K562 (cell line): ENCODE data around the gene GPR37L1. TPM values are rescaled to one million over a fixed set of nuclear protein-coding genes. Genes with fewer than 3 reads are reported as not detected.

Experiments
- DPF2 ChIP-seq: fragments of 450-650 bp; IDR thresholded peaks from 2 replicates; pipeline ENCODE4 v1.6.1; 2016
- EP400 ChIP-seq: fragments of 450-650 bp; IDR thresholded peaks from 2 replicates; pipeline ENCODE4 v1.6.1; 2017; ENCODE audit warnings: antibody characterized with exemption, mild to moderate bottlenecking, moderate library complexity
- GTF2B ChIP-seq: IDR thresholded peaks from 2 replicates; pipeline ENCODE4 v1.6.1; 2011; ENCODE audit not compliant: insufficient read length; ENCODE audit errors: extremely low read depth
- HMBOX1 ChIP-seq: sonication (generic); IDR thresholded peaks from 2 replicates; pipeline ENCODE4 v1.6.1; 2016
- KLF13 ChIP-seq: fragments of 450-650 bp; IDR thresholded peaks from 2 replicates; pipeline ENCODE4 v1.6.1; 2016; ENCODE audit warnings: missing genetic modification characterization, low read depth, mild to moderate bottlenecking, missing compliant biosample characterization, moderate library complexity, borderline replicate concordance
- MCM7 ChIP-seq, 2 experiments: fragments of 450-650 bp; IDR thresholded peaks; 2 replicates each; pipeline ENCODE4 v1.6.1; 2016 to 2018
- MTA2 ChIP-seq: fragments of 450-650 bp; IDR thresholded peaks from 2 replicates; pipeline ENCODE4 v1.6.1; 2016; ENCODE audit warnings: low read depth
- MXD1 ChIP-seq: fragments of 250-450 bp; sonication (Bioruptor Pico); IDR thresholded peaks from 2 replicates; pipeline ENCODE4 v1.8.0; 2021; ENCODE audit warnings: borderline replicate concordance, mild to moderate bottlenecking, moderate library complexity; ENCODE audit not compliant: poor library complexity, severe bottlenecking
- NR3C1 ChIP-seq: sonication (generic); formaldehyde crosslinking; IDR thresholded peaks from 2 replicates; pipeline ENCODE4 v1.8.1; 2022; ENCODE audit warnings: missing genetic modification reagents
- NRF1 ChIP-seq, 2 experiments: fragments of 450-650 bp; IDR thresholded peaks in 1 of 2; conservative IDR thresholded peaks in 1 of 2; 2 replicates each; pipeline ENCODE4 v1.6.1; 2014; ENCODE audit warnings: mild to moderate bottlenecking in 2 of 2
- RBM39 ChIP-seq: fragments of 200-400 bp; formaldehyde crosslinking; optimal IDR thresholded peaks from 2 replicates; pipeline ENCODE3; 2018; ENCODE audit warnings: low read depth, low read length
- SMAD4 ChIP-seq: fragments of 250-450 bp; sonication (Bioruptor Pico); conservative IDR thresholded peaks from 2 replicates; pipeline ENCODE4 v1.8.0; 2021; ENCODE audit warnings: inconsistent platforms, mild to moderate bottlenecking, moderate library complexity
- TCF7 ChIP-seq: sonication (generic); IDR thresholded peaks from 2 replicates; pipeline ENCODE4 v1.6.1; 2016; ENCODE audit warnings: antibody characterized with exemption, borderline replicate concordance
- TSC22D4 ChIP-seq: fragments of 450-650 bp; IDR thresholded peaks from 2 replicates; pipeline ENCODE4 v1.6.1; 2016; ENCODE audit warnings: missing genetic modification characterization, missing biosample characterization, control low read depth
- U2AF1 ChIP-seq: fragments of 200-400 bp; formaldehyde crosslinking; optimal IDR thresholded peaks from 2 replicates; pipeline ENCODE3; 2017; ENCODE audit warnings: mild to moderate bottlenecking, low read depth, low read length, moderate library complexity
- USF1 ChIP-seq: sonication (generic); formaldehyde crosslinking; IDR thresholded peaks from 2 replicates; pipeline ENCODE4 v1.9.0; 2022; ENCODE audit warnings: mild to moderate bottlenecking, missing genetic modification reagents
- XRCC3 ChIP-seq: fragments of 450-650 bp; IDR thresholded peaks from 2 replicates; pipeline ENCODE4 v1.6.1; 2017; ENCODE audit warnings: mild to moderate bottlenecking, moderate library complexity
- ZFPM2 ChIP-seq: fragments of 250-450 bp; sonication (Bioruptor Pico); IDR thresholded peaks from 2 replicates; pipeline ENCODE4 v1.5.1; 2022; ENCODE audit warnings: mild to moderate bottlenecking
- ZNF584 ChIP-seq: fragments of 200-800 bp; sonication (Bioruptor generic); IDR thresholded peaks from 2 replicates; pipeline ENCODE4 v1.6.1; 2016; ENCODE audit warnings: low read depth, mild to moderate bottlenecking, missing genetic modification characterization, missing compliant biosample characterization
- ZNF740 ChIP-seq, 3 experiments: fragments of 200-800 bp in 1 of 3; sonication (Bioruptor generic) in 1 of 3; sonication (generic) in 1 of 3; formaldehyde crosslinking in 1 of 3; IDR thresholded peaks; 2 replicates each; pipeline versions ENCODE4 v1.6.1 to v1.8.0; 2016 to 2022; ENCODE audit warnings: mild to moderate bottlenecking in 2 of 3, missing compliant biosample characterization in 2 of 3, missing genetic modification characterization in 2 of 3, missing genetic modification reagents in 1 of 3
- polyA plus RNA-seq, 8 experiments: library from polyadenylated mRNA; depleted of rRNA in 4 of 8; stranded (reverse) in 5 of 8; unstranded in 3 of 8; fragments of >200 nt; fragmentation: Nextera tagmentation in 2 of 8; fragmentation: Illumina TruSeq in 1 of 8; extraction: Ambion mirVana in 2 of 8; extraction: Trizol in 1 of 8; gene quantifications; 2 replicates each; pipeline versions ENCODE4 v1.2.1 to v1.2.3, GENCODE V29; 2011 to 2014; ENCODE audit warnings: inconsistent platforms in 1 of 8, missing spikeins in 1 of 8
- total RNA-seq, 7 experiments: library from RNA; depleted of rRNA in 6 of 7; stranded (reverse); fragments of >200 nt in 6 of 7; fragmentation: Illumina TruSeq in 2 of 7; extraction: Trizol in 2 of 7; gene quantifications; 2 replicates each; pipeline versions ENCODE4 v1.2.1 to v1.2.3, GENCODE V29; 2011 to 2021; ENCODE audit warnings: low replicate concordance in 1 of 7

Gene GPR37L1
- total and polyA plus RNA-seq, 9 of the 15 experiments (the other 6 are each of a cell fraction or from before 2014, with no cell fraction given): not detected

- TF ChIP-seq TSC22D4 (no peak), XRCC3 (no peak), TCF7 (peak; percentile 42; the same call in 1 of the 2 replicates), U2AF1 (no peak), MXD1 (CRISPR knock-in tag) (no peak), GTF2B (no peak), SMAD4 (no peak; the same call in 1 of the 2 replicates), EP400 (no peak), NRF1 (conservative IDR thresholded peaks at IDR 0.05 in 1 of 2, IDR thresholded peaks at IDR 0.05 in 1 of 2) (no peak), DPF2 (no peak; the same call in 1 of the 2 replicates), ZNF584 (CRISPR knock-in tag) (peak; percentile 5; the same call in 1 of the 2 replicates), NR3C1 (CRISPR knock-in tag) (no peak; the same call in 1 of the 2 replicates), ZNF740 (CRISPR knock-in tag; IDR thresholded peaks at IDR 0.05) (no peak), ZNF740 (tag; IDR thresholded peaks at IDR 0.05) (no peak), RBM39 (no peak), ZFPM2 (CRISPR knock-in tag) (no peak), MTA2 (peak; percentile 33; the same call in 1 of the 2 replicates), HMBOX1 (no peak), USF1 (CRISPR knock-in tag) (no peak), KLF13 (tag) (peak; percentile 31; the same call in 1 of the 2 replicates), MCM7 (IDR thresholded peaks at IDR 0.05) (no peak)
These were observed 37.7 kb downstream of the GPR37L1 start, which contains the start of gene PTPN7 (continued) for GRCh38 chr1:202160377-202160940.
